Liver (tissue), 3 donors: ENCODE measurements around the gene CBR1.

Source experiments
- EGR1 ChIP-seq, 2 donors: IDR thresholded peaks; 2 replicates each; pipeline ENCODE4 v1.6.1; 2016 to 2018; ENCODE audit warnings: antibody characterized with exemption in 2 of 2, low read depth in 2 of 2
- JUND ChIP-seq, 2 donors: IDR thresholded peaks; 2 replicates each; pipeline ENCODE4 v1.6.1; 2016; ENCODE audit warnings: antibody characterized with exemption in 2 of 2
- MAX ChIP-seq: IDR thresholded peaks from 2 replicates; pipeline ENCODE4 v1.6.1; 2016; ENCODE audit warnings: antibody characterized with exemption
- REST ChIP-seq: IDR thresholded peaks from 2 replicates; pipeline ENCODE4 v1.6.1; 2016; ENCODE audit warnings: antibody characterized with exemption, mild to moderate bottlenecking
- TAF1 ChIP-seq: conservative IDR thresholded peaks from 2 replicates; pipeline ENCODE4 v1.6.1; 2016; ENCODE audit warnings: antibody characterized with exemption, mild to moderate bottlenecking
- YY1 ChIP-seq: IDR thresholded peaks from 2 replicates; pipeline ENCODE4 v1.6.1; 2016; ENCODE audit warnings: antibody characterized with exemption, mild to moderate bottlenecking
- ZBTB33 ChIP-seq: IDR thresholded peaks from 2 replicates; pipeline ENCODE4 v1.6.1; 2016; ENCODE audit warnings: antibody characterized with exemption
- TF ChIP-seq, protein P1 (sequence below): fragments of 150-350 bp; IDR thresholded peaks from 2 replicates; pipeline ENCODE4 v1.5.1; 2017; ENCODE audit warnings: improper control_type of control experiment, low read depth, low read length; ENCODE audit not compliant: missing input control
- donor health status: healthy.
- donor health status: healthy.

GRCh38 chr21:36117286-36117741 is 47.5 kb downstream of the CBR1 start:
- TF ChIP-seq TAF1 (no peak), YY1 (no peak), ZBTB33 (no peak), EGR1 (IDR thresholded peaks at IDR 0.05; ENCODE audit: low read depth in 2 of 2) (no peak), MAX (no peak), REST (no peak), JUND (IDR thresholded peaks at IDR 0.05) (no peak)
- TF ChIP-seq, protein P1, sequence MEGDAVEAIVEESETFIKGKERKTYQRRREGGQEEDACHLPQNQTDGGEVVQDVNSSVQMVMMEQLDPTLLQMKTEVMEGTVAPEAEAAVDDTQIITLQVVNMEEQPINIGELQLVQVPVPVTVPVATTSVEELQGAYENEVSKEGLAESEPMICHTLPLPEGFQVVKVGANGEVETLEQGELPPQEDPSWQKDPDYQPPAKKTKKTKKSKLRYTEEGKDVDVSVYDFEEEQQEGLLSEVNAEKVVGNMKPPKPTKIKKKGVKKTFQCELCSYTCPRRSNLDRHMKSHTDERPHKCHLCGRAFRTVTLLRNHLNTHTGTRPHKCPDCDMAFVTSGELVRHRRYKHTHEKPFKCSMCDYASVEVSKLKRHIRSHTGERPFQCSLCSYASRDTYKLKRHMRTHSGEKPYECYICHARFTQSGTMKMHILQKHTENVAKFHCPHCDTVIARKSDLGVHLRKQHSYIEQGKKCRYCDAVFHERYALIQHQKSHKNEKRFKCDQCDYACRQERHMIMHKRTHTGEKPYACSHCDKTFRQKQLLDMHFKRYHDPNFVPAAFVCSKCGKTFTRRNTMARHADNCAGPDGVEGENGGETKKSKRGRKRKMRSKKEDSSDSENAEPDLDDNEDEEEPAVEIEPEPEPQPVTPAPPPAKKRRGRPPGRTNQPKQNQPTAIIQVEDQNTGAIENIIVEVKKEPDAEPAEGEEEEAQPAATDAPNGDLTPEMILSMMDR, result no peak
